HL-60/S4 (cell line): ENCODE data around the gene COL12A1.

Source experiments
- in situ Hi-C: fragments of 300-500 bp; cut with MboI; formaldehyde crosslinking; loops from 2 replicates; pipeline ENCODE4 v1.14.3; 2022; ENCODE audit warnings: low sequenced_read_pairs

COL12A1 gene

DNA sequence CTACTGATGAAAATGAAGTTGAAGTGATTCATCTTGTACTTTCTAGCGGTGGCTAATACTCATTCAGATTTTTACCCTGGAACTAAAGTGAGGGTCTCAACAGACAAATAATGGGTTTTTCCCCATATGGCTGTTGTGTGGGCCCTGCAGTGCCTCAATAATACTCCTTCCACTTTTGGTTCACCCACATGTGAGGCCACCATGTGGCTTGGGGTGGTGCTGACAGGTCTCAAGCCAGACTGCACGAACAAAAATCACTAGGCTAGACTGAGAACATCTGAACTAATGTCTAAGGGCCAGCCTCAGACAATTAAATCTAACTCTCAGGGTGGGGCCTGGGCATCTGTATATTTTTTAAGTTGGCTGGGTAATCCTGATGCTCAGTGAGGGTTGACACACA, 7.9 kb upstream of the COL12A1 start:
- in situ Hi-C loops = loop anchor here (25.0 kb wide), 1 partner anchor 1476 kb away; no protein-coding TSS in a partner anchor

GRCh38 chr6:75213112-75213511, 7.3 kb upstream of the COL12A1 start:
- in situ Hi-C loops = loop anchor here (25.0 kb wide), 1 partner anchor 1476 kb away; no protein-coding TSS in a partner anchor

DNA sequence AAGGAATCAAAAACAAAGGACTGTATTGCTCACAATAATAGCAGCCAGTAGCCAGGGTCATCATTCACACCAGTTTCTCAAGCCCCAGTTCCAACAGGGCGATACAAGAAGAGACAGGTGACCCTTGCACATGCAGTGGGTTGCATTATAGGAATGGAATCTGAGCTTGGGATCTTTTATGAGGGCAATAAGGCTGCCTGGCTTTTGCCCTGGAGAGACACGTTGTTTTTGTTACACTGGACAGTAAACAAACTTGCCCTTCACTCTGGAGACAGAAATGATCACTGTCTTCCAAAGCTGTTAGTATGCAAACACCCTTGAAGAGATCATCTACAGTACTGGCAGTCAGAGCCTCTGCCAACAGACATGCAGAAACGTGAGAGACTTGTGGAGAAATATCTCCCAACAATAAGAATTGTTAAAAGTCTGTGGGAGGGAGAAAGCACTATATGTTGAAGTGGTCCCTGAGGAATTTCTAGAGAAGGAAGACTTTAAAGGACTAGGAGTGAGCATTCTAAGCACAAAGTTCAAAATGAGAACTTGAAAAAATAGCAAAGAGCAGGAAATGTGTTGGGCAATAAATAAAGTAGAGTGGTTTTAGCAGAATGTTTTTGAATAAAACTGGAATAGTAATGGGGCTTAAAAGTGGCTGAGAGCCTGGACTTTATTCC, 6.2 kb upstream of the COL12A1 start:
- in situ Hi-C loops = loop anchor here (25.0 kb wide), 1 partner anchor 1475 kb away; no protein-coding TSS in a partner anchor

DNA sequence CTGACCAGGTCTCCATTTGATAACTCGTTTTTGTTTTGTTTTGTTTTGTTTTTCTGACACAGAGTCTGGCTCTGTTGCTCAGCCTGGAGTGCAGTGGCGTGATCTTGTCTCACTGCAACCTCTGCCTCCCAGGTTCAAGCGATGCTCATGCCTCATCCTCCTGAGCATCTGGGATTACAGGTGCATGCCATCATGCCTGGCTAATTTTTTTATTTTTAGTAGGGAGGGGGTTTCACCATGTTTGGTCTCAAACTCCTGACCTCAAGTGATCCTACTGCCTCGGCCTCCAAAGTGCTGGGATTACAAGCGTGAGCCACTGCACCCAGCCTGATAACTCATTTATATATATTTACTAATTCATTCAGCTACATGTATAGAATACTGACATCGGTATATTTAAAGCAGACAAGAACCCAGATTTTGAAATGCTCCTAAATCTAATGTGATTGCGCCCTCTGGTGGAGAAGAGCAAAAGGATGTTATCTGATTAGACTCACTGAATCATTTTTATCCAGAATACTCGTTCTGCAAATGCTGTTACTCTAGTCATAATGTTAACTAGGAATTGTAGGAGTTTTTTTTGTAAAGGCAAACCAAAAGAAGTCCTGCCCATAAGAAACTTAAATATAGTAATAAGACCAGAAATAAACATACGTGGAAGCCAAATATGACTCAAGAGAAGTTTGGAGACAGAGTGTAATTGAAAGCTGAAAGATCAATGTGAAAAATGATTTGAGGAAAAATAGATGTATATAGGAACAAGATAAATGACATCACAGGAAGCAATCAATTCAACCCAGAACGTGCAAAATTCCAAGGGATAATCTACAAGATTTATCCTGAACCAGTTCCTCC, 5.3 kb upstream of the COL12A1 start:
- in situ Hi-C loops = loop anchor here (25.0 kb wide), 1 partner anchor 1474 kb away; no protein-coding TSS in a partner anchor

DNA sequence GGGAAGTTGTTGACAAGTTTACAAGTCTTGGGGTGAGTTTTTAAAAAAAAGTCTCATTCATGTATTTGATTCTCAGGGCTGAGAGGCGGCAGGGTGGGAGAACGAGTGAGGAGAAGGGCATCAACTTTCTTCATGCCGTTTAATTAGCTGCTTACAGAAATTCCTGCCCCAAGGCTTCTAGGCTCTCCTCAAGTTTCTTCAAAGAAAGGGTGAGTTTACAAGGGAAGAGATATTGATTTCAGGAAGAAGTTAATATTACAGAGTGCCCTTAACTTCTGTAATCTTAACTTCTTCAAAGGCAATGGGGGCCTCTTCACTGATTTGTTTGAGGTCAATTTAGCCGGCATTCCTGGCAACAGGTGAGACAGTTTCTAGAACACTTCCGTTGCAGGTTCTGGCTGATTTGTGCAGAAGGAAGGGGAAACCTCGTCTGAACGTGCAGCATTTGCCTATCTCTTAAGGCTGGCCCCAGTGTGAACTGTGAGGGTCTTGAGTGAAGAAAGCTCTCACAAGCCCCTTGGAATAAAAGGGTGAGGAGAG, 3.4 kb upstream of the COL12A1 start:
- in situ Hi-C loops = loop anchor here (25.0 kb wide), 1 partner anchor 1472 kb away; no protein-coding TSS in a partner anchor

DNA sequence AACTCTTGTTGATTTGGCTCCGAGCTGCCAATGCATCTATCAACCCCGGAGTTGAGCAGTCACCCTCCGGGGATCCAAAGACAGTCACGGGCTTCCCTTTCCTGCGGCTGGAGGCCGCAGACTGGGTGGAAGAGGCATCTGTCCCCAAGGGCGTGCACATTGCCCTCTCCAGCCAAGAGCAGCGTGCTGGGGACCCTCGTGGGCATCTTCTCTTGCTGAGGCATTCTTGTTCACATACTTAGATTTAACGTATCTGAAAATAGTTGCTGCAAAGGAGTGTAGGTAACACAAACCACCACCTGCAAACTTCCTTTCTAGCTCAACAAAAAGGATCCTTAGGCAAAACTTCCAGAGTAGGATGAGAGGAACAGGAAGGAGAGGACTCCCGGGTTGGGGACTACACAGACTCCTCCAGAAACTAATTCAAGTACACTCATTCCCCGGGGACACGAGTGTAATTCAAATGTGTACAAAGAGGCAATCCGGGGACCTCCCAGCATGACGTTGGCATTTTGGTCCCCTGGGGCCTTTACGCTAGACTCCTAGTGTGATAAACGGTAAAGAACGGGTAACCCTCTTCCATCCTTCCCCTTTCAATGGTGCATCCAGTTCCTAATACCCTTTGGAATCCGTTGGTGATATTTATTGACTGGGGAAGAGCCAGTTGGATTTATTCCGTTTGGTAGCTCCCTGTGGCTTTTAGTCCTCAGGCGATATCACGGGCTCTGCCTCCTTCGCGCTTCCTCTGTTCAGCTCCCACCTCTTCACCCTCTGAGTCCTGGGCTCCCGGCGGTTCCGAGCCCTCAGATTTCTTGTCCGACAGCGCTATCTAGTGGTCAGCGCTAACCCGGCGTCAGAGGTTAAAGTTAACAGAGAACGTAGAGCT, 2.7 kb upstream of the COL12A1 start:
- in situ Hi-C loops = loop anchor here (25.0 kb wide), 1 partner anchor 1471 kb away; no protein-coding TSS in a partner anchor

DNA sequence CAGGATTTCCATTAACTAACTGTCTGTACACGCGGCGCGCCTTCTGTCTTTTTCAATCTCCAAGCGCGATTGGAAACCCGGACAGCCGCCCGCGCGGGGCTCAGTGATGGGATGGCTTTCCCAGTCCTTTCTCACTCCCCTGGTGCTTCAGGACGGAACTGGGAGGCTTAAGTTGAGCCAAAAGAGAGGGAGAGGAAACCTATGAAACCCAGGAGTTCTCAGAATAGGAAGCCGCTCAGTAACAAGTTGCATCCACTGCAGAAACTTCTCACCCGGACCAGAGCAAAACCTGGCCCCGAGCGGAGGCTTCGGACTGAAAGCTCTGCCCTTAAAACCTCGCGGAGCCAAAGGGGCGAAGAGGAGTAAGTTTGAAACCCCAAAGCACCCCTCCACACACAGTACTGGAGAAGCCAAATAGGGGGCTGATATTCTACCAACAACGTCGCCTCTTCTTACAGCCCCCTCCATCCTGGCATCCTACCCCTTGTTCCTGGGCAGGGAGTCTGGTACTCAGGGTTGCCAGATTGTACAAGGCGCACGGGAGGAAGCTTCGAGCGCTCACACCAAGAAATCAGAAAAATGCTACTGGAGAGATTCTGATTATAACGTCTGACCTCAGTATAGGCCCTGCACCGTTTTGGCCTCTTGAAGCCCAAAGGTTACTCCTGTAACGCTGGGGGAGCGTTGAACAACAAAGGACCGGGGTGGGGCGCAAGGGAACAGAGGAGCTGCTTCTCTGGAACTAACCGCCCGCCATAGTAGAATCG, 906 bp upstream of the COL12A1 start:
- in situ Hi-C loops = loop anchor here (25.0 kb wide), 1 partner anchor 1469 kb away; no protein-coding TSS in a partner anchor

DNA sequence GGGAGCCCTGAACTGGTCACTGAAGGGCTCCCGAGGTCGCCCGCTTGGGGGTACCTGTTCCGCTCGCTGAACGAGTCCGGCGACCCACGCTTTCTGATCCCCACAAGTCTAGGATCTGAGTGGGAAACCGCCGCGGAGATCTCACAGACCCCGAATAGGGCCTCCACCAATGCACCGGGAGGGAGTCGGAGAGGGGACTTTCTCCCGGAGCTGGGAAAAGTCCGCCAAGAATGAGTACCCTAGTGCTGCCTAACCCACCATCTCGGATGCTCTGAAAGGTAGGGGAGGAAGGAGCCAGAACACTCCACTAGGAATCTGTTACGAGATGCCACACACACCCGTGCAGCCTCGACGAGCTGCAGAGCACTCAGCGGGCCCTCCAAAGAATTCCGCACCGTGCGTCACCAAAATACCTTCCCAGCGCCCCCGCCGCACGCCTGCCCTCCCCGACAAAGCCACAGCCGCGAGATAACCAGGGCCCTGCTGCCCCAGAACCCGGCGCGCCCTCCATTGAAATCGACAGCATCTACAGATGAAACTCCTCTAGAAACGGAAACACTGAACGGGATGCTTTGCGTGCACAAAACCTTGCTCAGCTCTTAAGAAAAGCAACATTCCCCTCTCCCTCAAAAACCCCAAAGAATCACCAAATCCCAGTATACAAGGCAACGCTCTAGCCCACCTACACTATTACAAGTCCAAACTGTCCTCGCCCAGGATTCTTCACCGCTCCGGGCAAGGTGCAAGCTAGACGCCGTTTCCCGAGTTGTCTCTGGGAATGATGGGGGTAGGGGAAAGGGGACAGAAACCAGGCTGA, 686 bp downstream of the COL12A1 start:
- in situ Hi-C loops = loop anchor here (25.0 kb wide), 1 partner anchor 1468 kb away; no protein-coding TSS in a partner anchor

DNA sequence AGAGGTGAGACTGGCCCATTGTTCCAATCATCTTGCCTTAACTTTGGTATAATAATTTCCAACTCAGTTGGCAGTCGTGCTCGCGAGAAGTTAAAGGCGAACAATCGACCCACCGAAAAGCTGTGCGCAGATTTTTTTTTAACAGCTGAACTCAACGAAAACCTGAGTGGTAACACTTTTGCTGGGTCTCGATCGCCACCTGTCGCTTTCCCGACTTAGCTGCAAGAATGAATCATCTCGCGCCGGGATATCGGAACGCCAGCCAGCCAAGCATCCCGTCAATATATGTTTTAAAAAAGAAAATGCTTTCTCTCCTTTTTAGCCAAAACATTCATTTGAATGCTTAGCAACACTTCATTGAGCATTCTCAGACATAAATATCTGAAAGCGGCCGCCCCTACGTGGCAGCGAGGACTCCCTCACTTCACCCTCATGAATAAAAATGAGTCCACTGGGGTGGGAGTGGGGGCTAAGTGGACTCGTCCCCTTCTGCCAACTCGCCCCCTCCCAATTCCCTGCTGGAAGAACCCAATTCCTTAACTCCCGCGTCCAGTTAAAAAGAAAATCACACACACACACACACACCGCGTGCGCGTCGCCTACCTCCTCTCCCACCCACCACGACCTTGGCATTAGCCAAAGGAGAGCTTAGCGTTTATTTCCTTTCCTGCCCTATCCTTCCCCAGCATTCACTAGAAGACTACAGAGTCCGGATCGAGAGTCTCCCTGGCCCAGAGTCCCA, 1.5 kb downstream of the COL12A1 start:
- in situ Hi-C loops = loop anchor here (25.0 kb wide), 1 partner anchor 1467 kb away; no protein-coding TSS in a partner anchor

DNA sequence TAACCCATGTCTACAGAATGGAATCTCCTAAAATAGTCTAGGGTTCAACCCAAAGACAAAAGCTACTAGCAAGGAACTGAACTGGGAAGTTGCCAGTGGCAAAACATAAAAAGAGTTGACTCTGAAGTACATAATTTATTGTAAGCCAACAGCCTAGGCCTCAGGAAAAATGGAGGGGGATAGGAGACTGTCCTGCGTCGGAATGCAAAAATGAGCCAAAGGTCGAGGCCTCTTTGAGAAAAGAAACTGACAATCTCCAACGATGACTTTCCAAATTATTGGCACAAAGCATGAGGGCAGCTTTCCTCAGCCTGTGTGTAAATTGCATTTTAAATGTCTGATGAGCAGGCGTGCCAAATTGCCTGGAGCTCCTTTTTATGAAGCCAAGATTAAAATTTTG, 2.1 kb downstream of the COL12A1 start:
- in situ Hi-C loops = loop anchor here (25.0 kb wide), 1 partner anchor 1466 kb away; no protein-coding TSS in a partner anchor

GRCh38 chr6:75202676-75203131, 3.1 kb downstream of the COL12A1 start:
- in situ Hi-C loops = loop anchor here (25.0 kb wide), 1 partner anchor 1465 kb away; no protein-coding TSS in a partner anchor

GRCh38 chr6:75201901-75202672, 3.8 kb downstream of the COL12A1 start:
- in situ Hi-C loops = loop anchor here (25.0 kb wide), 1 partner anchor 1465 kb away; no protein-coding TSS in a partner anchor

DNA sequence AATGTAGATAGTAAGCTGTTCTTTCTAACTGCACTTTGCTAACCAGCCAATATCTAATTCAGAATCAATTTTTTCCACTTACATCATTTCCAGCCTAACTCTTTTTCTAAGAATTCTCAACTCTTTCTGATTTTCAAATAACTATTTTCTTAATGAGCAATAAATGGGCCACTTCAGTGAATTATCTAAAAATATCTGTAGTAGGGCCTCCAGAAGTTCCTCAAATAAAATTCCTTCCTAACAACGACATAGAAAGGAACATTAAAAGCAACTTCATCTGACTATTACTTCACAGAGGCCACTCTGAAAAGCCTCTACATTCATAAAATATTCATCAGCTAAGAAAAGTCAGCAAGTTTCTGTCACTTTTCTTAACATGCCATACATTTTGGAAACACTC, 4.8 kb downstream of the COL12A1 start:
- in situ Hi-C loops = loop anchor here (25.0 kb wide), 1 partner anchor 1464 kb away; no protein-coding TSS in a partner anchor

DNA sequence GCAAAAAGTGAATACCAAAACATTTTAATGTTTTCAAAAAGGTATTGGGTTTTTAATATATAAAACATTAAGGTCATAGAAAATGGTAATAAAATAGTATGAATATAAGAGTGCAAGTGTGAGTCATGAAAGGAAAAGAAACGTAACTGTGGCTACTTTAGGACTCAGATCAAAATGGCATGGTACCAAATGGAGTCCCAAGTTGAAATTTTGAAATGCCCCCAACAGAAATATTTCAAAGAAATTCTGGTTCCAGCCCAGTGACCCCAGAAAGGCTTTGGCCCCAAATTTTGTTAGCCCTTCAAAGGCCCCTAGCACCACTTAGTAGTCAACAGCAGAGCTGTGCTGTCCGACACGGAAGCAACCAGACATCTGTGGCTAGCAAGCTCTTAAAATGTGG, 6.0 kb downstream of the COL12A1 start:
- in situ Hi-C loops = loop anchor here (25.0 kb wide), 1 partner anchor 1463 kb away; no protein-coding TSS in a partner anchor

DNA sequence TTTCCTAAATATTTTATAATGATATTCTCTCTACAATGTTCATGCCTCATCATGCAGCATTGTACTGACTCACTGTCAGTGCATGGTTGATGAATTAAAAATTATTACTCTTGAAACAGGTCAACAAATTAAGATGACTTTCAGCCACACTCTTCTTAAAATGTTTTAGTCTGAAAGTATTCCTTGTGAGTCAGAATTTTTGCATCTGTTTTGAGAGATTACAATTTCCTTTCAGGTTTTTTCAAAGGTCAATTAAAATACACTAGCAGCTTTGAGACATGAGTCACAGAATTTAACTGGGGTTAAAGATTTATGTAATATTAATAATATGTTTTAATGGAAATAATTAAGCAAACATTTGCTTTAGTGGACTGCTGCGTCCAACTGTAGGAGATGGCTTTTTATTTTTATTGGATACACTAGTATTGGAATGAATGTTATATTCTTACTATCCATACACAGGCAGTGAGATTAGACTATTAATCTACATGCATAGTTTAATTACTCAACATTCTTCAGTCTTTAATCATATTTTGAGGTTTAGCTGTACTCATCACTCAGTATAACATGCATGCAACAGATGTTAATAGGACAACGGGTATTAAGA, 9.7 kb downstream of the COL12A1 start:
- in situ Hi-C loops = no loop called here

DNA sequence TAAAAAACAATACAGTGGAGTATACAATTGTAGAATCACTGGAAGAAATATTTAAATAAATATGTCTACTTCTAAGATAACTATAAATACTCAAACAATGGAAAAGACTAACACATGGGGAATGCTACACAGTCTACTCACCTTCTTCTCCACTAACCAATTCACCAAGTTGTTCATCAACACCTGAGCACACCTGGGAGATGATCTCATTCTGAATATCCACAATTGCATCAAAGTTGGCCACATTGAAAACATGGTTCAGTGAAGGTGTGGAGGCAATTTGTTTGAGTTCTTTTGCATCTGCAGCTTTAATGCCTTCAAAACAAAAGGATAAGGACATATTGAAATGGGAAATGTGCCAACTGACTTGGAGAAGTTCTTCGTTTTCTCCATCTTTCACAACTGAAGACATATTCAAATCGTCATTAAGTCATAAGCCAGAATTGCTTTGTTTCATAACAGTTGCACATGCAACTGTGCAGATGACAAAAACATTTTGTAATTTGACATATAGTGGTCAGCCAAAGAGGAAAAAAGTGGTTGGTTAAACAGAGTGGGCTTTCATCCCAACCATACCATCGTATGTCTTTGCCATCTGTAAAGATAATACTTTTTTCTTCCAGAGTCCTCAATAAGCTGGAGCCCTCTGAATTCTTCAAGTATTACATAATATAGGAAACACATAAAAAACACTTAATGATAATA, 17.5 kb downstream of the COL12A1 start:
- in situ Hi-C loops = no loop called here
